ENCODE results near the gene KCNN4.

GRCh38 chr19:43752287-43752875 lies 28.4 kb downstream of the KCNN4 start:
- TF ChIP-seq STAT1 (conservative IDR thresholded peaks at IDR 0.05) (no peak), MAX (IDR thresholded peaks at IDR 0.05; ENCODE audit: low read depth, low read length) (no peak)
